Umbilical cord (tissue), 2 donors: ENCODE data around the gene NUDT1. TPM values are rescaled to one million over a fixed set of nuclear protein-coding genes. Genes with fewer than 3 reads are reported as not detected.

Experiments used
- DNase-seq: peaks from one replicate; pipeline ENCODE4 v3.0.0-alpha.2; 2015; ENCODE audit warnings: low spot score
- total RNA-seq: library from RNA; depleted of rRNA; stranded (reverse); fragments of >200 nt; gene quantifications from one replicate; pipeline ENCODE4 v1.2.3, GENCODE V29; 2014; ENCODE audit warnings: low replicate concordance; ENCODE audit not compliant: insufficient read depth

The NUDT1 gene
- total RNA-seq, 1 donor from 2014 or later, result 2.2 TPM

DNA sequence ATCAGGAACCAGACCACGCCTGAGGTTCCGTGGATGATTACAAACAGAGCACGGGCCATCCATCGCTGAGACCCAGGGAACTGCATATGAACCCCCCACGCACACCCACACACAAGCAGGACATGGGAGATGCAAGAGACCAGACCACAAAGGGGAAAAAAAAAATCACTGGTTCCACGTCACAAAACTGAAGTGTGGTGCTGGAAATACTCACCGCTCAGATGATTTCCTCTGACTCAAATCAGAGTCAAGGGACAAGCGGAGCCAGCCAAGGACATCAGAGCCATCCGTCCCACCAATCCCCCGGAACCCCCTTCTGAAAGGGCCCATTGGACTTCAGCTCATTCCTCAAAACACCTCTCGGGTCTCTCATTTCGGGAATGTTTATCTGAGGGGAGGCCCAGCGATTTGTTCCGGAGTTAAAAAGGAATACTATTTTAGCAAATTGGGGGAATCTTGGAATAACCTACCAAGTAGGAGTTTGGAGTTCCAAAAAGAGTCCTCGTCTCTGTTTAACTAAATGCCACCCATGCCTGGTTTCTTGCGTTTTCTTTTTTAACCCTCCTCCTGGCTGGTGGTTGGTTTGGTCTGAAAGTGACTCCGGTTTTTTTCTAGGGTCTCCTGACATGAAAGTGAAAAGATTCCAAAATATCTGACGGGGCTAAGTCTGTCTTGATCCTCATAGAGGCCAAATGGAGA lies 57.3 kb downstream of the NUDT1 start:
- DNase-seq, result no peak

DNA sequence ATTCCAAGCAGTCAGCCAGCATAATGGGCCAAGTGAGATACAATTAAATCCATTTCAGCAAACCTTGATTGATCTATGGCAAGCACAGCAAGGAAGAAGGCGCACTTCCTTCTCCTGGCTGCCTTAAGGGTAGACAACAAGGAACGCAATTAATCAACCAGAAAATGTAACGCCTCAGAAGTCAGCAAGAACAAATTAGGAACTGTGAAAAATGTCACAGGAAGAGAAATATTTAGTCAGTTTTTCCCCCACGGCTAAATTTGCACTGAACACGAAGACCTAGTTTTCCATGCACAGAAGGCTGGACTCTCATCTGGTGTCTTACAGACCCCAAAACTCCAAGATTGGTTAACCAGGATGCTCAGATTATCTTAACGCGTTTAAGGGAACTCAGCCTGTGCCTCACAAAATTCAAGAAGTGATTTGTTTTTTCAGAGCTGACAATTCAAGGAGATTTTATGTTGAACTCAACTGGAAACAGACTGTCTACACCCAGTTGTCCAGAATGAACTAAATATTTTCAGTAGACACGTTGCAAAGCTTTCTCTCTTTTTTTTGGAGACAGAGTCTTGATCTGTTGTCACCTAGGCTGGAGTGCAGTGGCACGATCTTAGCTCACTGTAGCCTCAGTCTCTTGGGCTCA lies 58.0 kb downstream of the NUDT1 start:
- DNase-seq, result no peak

Other genes with a start within 250 kb of the NUDT1 start
- 23.8 TPM for gene MAD1L1, start 9.3 kb upstream of the NUDT1 start, total RNA-seq
- 9.1 TPM for gene MRM2, start within 50 bp of the NUDT1 start, total RNA-seq
- gene SNX8, start 72.2 kb downstream of the NUDT1 start, total RNA-seq, result 5.1 TPM
- gene EIF3B, start 112.6 kb downstream of the NUDT1 start, total RNA-seq, result 102 TPM
- 3.9 TPM for gene CHST12, start 161.4 kb downstream of the NUDT1 start, total RNA-seq
- gene GRIFIN, start 234.2 kb downstream of the NUDT1 start, total RNA-seq, result not detected